GM12878 (cell line): ENCODE measurements around the gene SYNCRIP. TPM values are rescaled to one million over a fixed set of nuclear protein-coding genes. Genes with fewer than 3 reads are reported as not detected.
A peak's percentile ranks its signal among the peaks of the same experiment; 100 is the strongest.
"Not testable (repeated sequence)": the region's sequence is repeated elsewhere in the genome, so short reads cannot be mapped to it uniquely, and the experiment has no call there.

ENCODE experiments used
- ATAC-seq: fragments of 200-7000 bp; cut with Tn5 transposase; 3 replicates; pipeline ENCODE4 v1.9.1; 2020; ENCODE audit warnings: mild to moderate bottlenecking, moderate library complexity
- BruUV-seq: library from RNA; stranded (reverse); fragments of 400-500 nt; replicated peaks from 2 replicates; lab custom pipeline; 2021; lab: Mats Ljungman, UMichigan
- CTCF ChIA-PET: fragments of 300-600 bp; sonication (Branson Sonifier 250); formaldehyde crosslinking; extraction: SDS; loops from one replicate; lab custom pipeline; 2021; ENCODE audit warnings: inconsistent platforms; lab: Yijun Ruan, JAX
- POLR2A ChIA-PET: fragments of 350-600 bp; formaldehyde crosslinking; extraction: SDS; loops from one replicate; lab custom pipeline; 2021; ENCODE audit warnings: inconsistent platforms; lab: Charles Lee
- RAD21 ChIA-PET: fragments of 300-600 bp; sonication (Branson Sonifier 250); formaldehyde crosslinking; loops from one replicate; lab custom pipeline; 2023; ENCODE audit warnings: antibody characterized with exemption; ENCODE audit not compliant: unreplicated experiment; lab: Charles Lee
- SMC1A ChIA-PET: fragments of 300-600 bp; sonication (Branson Sonifier 250); formaldehyde crosslinking; loops from one replicate; lab custom pipeline; 2023; ENCODE audit not compliant: unreplicated experiment, uncharacterized antibody; lab: Charles Lee
- DNase-seq: peaks from one replicate; pipeline ENCODE4 v3.0.0-alpha.2; 2011; ENCODE audit warnings: low read depth, low spot score
- FAIRE-seq: peaks from 3 replicates; lab custom pipeline; 2011; peaks lifted over from hg19 to GRCh38; lab: Jason Lieb, UNC
- H2AFZ ChIP-seq: 2 replicates; pipeline ENCODE4 v1.6.0; 2011; ENCODE audit warnings: low read depth, low read length, control low read depth; ENCODE audit not compliant: control insufficient read depth
- H3K27ac ChIP-seq: 2 replicates; pipeline ENCODE4 v1.5.1; 2011; ENCODE audit warnings: control low read depth; ENCODE audit not compliant: control insufficient read depth, insufficient read depth
- H3K27me3 ChIP-seq, 2 experiments: replicated peaks in 1 of 2; 2 replicates each; pipeline versions ENCODE4 v1.6.0 to v1.6.1; 2011; ENCODE audit warnings: low read length in 1 of 2; ENCODE audit not compliant: control insufficient read depth in 2 of 2, insufficient read depth in 2 of 2
- H3K36me3 ChIP-seq, 2 experiments: 2 replicates each; pipeline ENCODE4 v1.5.1; 2011; ENCODE audit warnings: low read length in 1 of 2; ENCODE audit not compliant: control insufficient read depth in 2 of 2, insufficient read depth in 2 of 2
- H3K4me1 ChIP-seq: 2 replicates; pipeline ENCODE4 v1.6.1; 2011; ENCODE audit warnings: mild to moderate bottlenecking, low read length, moderate library complexity, mixed read lengths; ENCODE audit not compliant: control insufficient read depth, insufficient read depth
- H3K4me2 ChIP-seq: 2 replicates; pipeline ENCODE4 v1.6.0; 2011; ENCODE audit warnings: control low read depth; ENCODE audit not compliant: control insufficient read depth, insufficient read depth
- H3K4me3 ChIP-seq: fragments of 200-600 bp; sonication (generic); 2 replicates; pipeline ENCODE4 v1.5.1; 2016
- H3K79me2 ChIP-seq: 2 replicates; pipeline ENCODE4 v1.6.0; 2011; ENCODE audit warnings: low read length; ENCODE audit not compliant: control insufficient read depth, insufficient read depth
- H3K9ac ChIP-seq: 2 replicates; pipeline ENCODE4 v1.8.0; 2011; ENCODE audit warnings: low read length, control low read depth, mixed read lengths; ENCODE audit not compliant: control insufficient read depth, insufficient read depth
- H3K9me3 ChIP-seq: replicated peaks from 3 replicates; pipeline ENCODE4 v1.5.1; 2011; ENCODE audit warnings: mild to moderate bottlenecking, low read length; ENCODE audit not compliant: control insufficient read depth, insufficient read depth
- H4K20me1 ChIP-seq: 2 replicates; pipeline ENCODE4 v1.6.0; 2011; ENCODE audit not compliant: control insufficient read depth, insufficient read depth
- KDM1A ChIP-seq: fragments of 200-600 bp; sonication (generic); IDR thresholded peaks from 2 replicates; pipeline ENCODE4 v1.6.1; 2016; ENCODE audit warnings: borderline replicate concordance
- LARP7 ChIP-seq: fragments of 450-650 bp; IDR thresholded peaks from 2 replicates; pipeline ENCODE4 v1.6.1; 2017; ENCODE audit warnings: mild to moderate bottlenecking
- NRF1 ChIP-seq: conservative IDR thresholded peaks from 2 replicates; pipeline ENCODE4 v1.6.1; 2011; ENCODE audit warnings: mild to moderate bottlenecking, low read depth, low read length, improper control_type of control experiment
- PAX8 ChIP-seq: fragments of 450-650 bp; IDR thresholded peaks from 2 replicates; pipeline ENCODE4 v1.6.1; 2017; ENCODE audit warnings: mild to moderate bottlenecking, moderate library complexity
- RBBP5 ChIP-seq: fragments of 200-600 bp; sonication (generic); conservative IDR thresholded peaks from 2 replicates; pipeline ENCODE4 v1.6.1; 2016
- SUZ12 ChIP-seq: fragments of 200-600 bp; sonication (generic); IDR thresholded peaks from one replicate; pipeline ENCODE4 v1.6.1; 2018; ENCODE audit warnings: antibody characterized with exemption, mild to moderate bottlenecking; ENCODE audit not compliant: unreplicated experiment
- ZNF217 ChIP-seq: fragments of 450-650 bp; IDR thresholded peaks from 2 replicates; pipeline ENCODE4 v1.6.1; 2017; ENCODE audit warnings: antibody characterized with exemption, mild to moderate bottlenecking
- ZNF274 ChIP-seq: IDR thresholded peaks from one replicate; pipeline ENCODE4 v1.8.0; 2011; ENCODE audit not compliant: insufficient read length, insufficient read depth
- WGBS: methylation state at CpG from one replicate; pipeline ENCODE4 v1.1.6; 2016; ENCODE audit warnings: low lambda C conversion rate; ENCODE audit not compliant: insufficient replicate concordance, insufficient coverage; ENCODE audit errors: missing lambda C conversion rate; 5-methylcytosine and 5-hydroxymethylcytosine counted together
- in situ Hi-C: fragments of 300-500 bp; cut with MboI; formaldehyde crosslinking; loops from 9 replicates; pipeline ENCODE4 v1.14.3; 2018; ENCODE audit warnings: mixed read lengths
- intact Hi-C: fragments of 100-400 bp; cut with micrococcal nuclease; formaldehyde crosslinking; loops from one replicate; pipeline ENCODE4 v1.14.2; 2022; ENCODE audit not compliant: unreplicated experiment
- polyA plus RNA-seq, 11 experiments: library from polyadenylated mRNA; depleted of rRNA in 4 of 11; unstranded in 6 of 11; stranded (reverse) in 5 of 11; fragments of >200 nt; fragmentation: Nextera tagmentation in 4 of 11; fragmentation: Illumina TruSeq in 1 of 11; extraction: Ambion mirVana in 4 of 11; extraction: Trizol in 1 of 11; gene quantifications; 1 replicate in 1 of 11; 2 replicates in 10 of 11; pipeline versions ENCODE4 v1.2.1 to v1.2.3, GENCODE V29; 2011 to 2016; ENCODE audit warnings: inconsistent platforms in 2 of 11, missing spikeins in 2 of 11, low read depth in 1 of 11
- total RNA-seq, 4 experiments: library from RNA; depleted of rRNA in 3 of 4; stranded (reverse); fragments of >200 nt in 3 of 4; fragmentation: Illumina TruSeq in 1 of 4; extraction: Trizol in 1 of 4; gene quantifications; 2 replicates each; pipeline versions ENCODE4 v1.2.1 to v1.2.3, GENCODE V29; 2013 to 2021
- TF ChIP-seq, protein P1 (sequence below): fragments of 450-650 bp; IDR thresholded peaks from 2 replicates; pipeline ENCODE4 v1.6.1; 2017; ENCODE audit warnings: mild to moderate bottlenecking, low read depth, inconsistent platforms; ENCODE audit not compliant: poor library complexity, severe bottlenecking

Gene SYNCRIP
- total and polyA plus RNA-seq, 10 of the 15 experiments (the other 5 are each of a cell fraction or from before 2014, with no cell fraction given) = 28.4 to 255 (median 131) TPM

DNA sequence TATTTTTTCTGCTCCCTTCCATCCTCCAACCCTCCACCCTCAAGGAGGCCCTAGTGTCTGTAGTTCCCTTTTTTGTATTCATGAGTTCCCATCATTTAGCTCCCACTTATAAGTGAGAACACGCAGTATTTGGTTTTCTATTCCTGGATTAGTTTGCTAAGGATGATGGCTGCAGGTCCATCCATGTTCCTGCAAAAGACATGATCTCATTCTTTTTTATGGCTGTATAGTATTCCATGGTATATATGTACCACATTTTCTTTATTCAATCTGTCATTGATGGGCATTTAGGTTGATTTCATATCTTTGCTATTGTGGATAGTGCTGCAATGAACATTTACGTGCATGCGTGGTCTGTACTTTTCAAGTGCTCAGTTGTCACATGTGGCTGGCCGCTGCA lies 39.2 kb upstream of the SYNCRIP start:
- CTCF ChIA-PET, H2AFZ ChIP-seq, DNase-seq, RAD21 ChIA-PET, FAIRE-seq, H3K4me2 ChIP-seq, H4K20me1 ChIP-seq, H3K27me3 ChIP-seq, H3K36me3 ChIP-seq, intact Hi-C loops, H3K9ac ChIP-seq, ATAC-seq, in situ Hi-C loops, H3K9me3 ChIP-seq, H3K4me3 ChIP-seq, H3K27ac ChIP-seq, BruUV-seq, POLR2A ChIA-PET, SMC1A ChIA-PET: not testable (repeated sequence)
- H3K4me1 ChIP-seq = peaks cover 14% of the 10 kb centered on the region
- H3K79me2 ChIP-seq = peaks cover 34% of the 10 kb centered on the region
- WGBS = 100% methylated on average over 4 of the region's 4 CpGs

DNA sequence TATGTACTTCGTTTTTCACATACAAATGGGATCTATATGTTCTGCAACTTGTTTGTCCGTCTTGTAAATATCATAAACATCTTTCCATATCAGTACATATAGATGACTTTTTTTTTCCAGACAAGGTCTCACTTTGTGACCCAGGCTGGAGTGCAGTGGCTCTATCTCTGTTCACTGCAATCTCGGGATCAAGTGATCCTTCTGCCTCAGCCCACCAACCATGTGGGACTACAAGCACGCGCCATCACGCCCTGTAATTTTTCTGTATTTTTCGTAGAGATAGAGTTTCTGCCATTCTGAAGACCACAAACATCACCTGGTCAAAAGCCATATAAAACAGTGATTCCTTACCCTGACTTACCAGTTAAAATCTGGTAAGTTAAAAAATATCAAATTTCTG lies 37.7 kb upstream of the SYNCRIP start:
- intact Hi-C loops (no loop called here), in situ Hi-C loops (no loop called here)
- Histone ChIP-seq H3K4me3 (peak overlapping the region; percentile 74), H3K9ac (peak overlapping the region; percentile 85), H3K4me1 (peaks cover 11% of the 10 kb centered on the region), H3K36me3 (no peaks in the 10 kb centered on the region; a peak in 1 of 4 replicates), H2AFZ (peak overlapping the region; percentile 90), H4K20me1 (no peaks in the 10 kb centered on the region), H3K9me3 (no peaks in the 10 kb centered on the region; the same call in 2 of the 3 replicates), H3K4me2 (peak overlapping the region; percentile 82), H3K79me2 (peaks cover 49% of the 10 kb centered on the region), H3K27ac (peak overlapping the region; percentile 86), H3K27me3 (no peaks in the 10 kb centered on the region)
- 85% methylated on average over 7 of the region's 7 CpGs for WGBS
- ChIA-PET RAD21 (no interaction called here), CTCF (no interaction called here), POLR2A (no interaction called here), SMC1A (interaction anchor here (0.6 kb wide), 1 partner anchor 61 kb away, joined by 3 read pairs; no protein-coding TSS in a partner anchor)
- TF ChIP-seq ZNF217 (no peak), ZNF274 (no peak), RBBP5 (no peak), LARP7 (no peak), KDM1A (no peak), NRF1 (no peak), PAX8 (no peak), SUZ12 (no peak)
- TF ChIP-seq, protein P1, sequence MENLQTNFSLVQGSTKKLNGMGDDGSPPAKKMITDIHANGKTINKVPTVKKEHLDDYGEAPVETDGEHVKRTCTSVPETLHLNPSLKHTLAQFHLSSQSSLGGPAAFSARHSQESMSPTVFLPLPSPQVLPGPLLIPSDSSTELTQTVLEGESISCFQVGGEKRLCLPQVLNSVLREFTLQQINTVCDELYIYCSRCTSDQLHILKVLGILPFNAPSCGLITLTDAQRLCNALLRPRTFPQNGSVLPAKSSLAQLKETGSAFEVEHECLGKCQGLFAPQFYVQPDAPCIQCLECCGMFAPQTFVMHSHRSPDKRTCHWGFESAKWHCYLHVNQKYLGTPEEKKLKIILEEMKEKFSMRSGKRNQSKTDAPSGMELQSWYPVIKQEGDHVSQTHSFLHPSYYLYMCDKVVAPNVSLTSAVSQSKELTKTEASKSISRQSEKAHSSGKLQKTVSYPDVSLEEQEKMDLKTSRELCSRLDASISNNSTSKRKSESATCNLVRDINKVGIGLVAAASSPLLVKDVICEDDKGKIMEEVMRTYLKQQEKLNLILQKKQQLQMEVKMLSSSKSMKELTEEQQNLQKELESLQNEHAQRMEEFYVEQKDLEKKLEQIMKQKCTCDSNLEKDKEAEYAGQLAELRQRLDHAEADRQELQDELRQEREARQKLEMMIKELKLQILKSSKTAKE = no peak
- FAIRE-seq = no peak
- ATAC-seq = no peak
- DNase-seq = no peak
- BruUV-seq = no TSS peak
